ENCODE measurements around the gene LPAR3. TPM values are rescaled to one million over a fixed set of nuclear protein-coding genes. Genes with fewer than 3 reads are reported as not detected.

Gene LPAR3
- total RNA-seq, 1 donor from 2014 or later, result 20.8 TPM

DNA sequence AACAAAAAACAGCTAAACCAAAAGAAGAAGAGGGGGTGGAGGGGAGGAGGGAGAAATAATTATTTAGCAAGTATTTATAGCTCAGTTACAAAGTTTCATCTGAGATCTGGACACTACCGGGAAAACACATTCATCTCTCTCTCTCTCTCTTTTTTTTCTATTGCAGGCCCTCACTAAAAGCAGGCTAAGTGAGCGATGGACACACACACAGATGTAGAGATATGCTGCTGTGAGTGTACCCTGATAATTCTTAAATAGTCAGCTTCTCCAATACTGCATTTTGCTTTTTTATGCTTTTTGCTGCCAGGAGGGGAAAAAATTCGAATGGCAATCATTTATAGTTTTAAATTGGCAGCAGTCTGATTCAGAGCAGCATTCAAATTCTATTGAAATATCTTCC, 65.0 kb downstream of the LPAR3 start:
- DNase-seq (ENCODE audit: low spot score), result no peak

DNA sequence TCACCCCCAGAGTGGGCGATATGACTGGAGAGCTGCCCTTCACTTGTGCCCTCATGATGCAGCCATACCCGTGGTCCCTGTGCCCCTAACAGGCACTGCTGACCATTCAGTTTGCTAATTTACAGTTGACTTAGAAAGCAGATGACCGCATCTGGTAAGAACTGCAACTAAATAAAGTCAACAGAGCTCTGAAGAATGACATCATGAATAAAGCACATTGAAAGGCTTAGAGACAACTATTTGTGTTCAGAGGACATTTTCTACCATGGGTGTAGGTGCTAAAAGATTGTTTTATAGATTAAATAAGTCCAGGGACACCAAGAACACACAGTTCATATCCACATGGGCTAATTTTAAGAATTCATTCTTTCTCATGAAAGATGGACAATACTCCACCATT, 65.5 kb downstream of the LPAR3 start:
- no peak for DNase-seq (ENCODE audit: low spot score)

DNA sequence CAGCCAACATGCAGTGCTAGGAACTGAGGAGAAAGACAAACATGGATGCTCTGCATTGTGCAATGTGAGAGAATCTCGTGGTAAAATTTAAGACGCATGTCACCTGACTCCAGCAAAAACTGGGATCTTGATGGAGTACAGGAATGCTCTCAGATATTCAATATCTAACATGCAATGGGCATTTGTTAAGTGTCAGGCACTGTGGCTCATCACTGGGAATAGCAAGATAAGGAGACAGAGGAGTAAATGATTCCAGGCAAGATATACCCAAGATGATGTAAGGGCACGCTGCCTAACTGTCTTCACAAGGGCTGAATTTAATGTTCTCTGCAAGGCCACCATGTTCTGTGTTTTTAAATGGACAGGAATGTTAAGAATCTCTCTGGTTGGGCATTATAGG, 67.8 kb downstream of the LPAR3 start:
- DNase-seq (ENCODE audit: low spot score), result no peak

DNA sequence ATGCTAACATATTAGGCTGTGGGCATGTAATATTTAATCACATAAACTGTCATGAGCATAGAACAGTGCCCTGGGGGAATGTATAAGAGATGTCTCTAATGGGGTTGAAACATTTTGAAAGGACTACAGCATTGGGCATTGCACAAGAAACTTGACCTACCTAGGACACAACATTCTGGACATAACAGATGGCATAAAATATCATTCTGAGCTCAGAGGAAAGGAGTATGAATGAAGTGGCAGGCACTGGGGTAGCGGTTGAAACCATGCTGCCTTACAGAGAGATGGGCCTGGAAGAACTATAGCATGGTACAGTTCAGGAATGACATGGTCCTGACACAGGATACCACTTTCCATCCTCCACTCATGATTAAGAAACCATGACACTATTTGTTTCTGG, 69.0 kb downstream of the LPAR3 start:
- DNase-seq (ENCODE audit: low spot score), result no peak

DNA sequence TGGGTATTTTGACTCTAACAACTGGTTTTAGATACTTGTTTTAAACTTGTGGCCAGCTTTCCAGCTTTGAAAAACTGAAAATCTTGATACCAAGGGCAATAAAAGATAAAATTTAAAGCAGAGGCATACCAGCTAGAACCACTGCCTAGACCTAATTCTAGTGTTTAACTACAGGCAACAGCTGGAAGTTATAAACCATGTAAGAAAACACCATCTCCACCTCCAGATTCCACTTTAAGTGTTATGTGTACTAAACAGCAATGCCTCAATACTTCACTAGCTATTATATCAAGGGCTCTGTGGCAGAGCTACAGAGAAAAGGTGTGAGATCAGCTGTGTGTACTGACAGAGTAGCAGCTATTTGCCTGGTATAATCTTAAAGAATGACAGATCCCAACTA, 69.5 kb downstream of the LPAR3 start:
- no peak for DNase-seq (ENCODE audit: low spot score)

DNA sequence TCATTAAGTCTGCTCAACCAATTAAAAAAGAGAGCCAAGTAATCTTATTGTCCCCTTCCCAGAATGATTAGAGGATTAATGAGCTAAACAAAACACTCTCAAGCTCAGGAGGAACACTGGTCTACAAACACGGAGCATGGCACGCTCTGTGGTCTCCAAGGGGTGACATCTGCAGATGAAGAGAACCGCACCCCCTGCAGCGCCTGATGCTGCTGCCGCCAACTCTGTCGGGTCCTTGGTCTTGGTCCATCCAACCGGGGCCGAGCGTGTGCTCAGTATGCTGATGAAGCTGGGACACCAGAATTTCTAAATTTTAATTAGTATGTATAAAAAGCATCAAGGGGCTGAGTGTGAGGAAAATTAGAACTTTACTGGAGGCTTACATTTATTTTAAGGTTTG, 82.7 kb downstream of the LPAR3 start:
- DNase-seq (ENCODE audit: low spot score), result no peak

DNA sequence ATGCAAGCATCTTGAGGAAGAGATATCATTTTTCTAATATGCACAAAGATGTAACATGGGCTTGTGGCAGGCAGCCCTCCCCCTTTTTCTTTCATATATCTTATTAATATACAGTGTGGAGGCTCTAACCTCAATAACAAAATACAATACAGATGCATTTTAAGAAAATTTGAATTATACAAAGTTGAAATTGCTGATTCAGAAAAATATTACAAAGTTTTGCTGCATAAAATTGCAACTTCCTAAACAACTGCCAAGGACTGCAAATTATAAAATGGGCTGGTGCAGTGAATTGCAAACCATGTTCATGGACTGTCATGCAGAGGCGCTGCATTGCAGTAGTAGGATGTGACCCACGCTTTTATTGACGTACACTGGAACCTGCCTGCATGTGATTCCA, 84.0 kb downstream of the LPAR3 start:
- no peak for DNase-seq (ENCODE audit: low spot score)

DNA sequence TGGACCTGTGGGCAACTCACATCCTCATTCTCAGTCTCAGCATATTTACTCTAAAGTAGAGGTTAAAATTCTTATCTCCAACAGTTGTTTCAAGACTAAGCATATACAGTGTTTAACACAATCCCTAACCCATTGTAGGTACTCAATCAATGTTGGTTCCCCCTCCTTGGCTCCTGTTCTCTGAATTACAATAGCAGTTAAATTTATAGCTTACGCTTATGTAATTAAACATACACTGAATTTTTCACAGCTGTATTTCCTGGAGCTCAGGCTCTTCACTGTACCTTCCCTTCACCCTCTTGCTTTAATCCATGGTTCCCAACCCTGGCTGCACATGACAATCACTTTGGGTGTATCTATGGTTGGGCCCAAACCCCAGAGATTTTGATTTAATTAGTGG, 89.4 kb downstream of the LPAR3 start:
- no peak for DNase-seq (ENCODE audit: low spot score)

DNA sequence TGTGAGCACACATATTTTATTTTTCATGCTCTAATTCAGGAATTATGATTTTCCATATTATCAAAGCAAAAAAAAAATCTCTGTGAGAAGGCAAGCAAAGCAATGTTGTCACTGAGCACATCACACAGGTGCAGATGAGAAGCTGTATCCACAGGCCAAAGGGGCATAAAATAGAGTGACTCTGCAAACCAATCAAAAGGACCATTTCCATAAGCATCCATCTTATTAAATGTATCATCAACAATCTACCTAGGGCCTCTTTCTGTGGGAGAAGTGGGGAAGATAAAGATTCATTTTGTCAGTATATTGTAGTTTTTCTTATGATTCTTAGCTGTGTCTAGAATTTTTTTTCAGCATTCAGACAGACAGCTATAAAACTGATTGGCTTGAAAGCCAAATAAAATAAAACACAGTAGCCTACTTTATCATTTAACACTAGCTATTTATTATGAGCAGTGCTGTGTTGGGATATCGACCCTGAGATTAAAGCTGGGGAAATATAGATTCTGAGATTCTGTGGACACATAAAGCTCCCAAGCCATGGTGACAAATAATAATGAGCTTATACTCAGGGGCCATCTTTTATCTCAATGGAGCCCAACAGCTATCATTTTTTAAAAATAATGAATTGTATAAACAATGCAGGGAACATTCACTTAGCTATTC, 90.3 kb downstream of the LPAR3 start:
- DNase-seq (ENCODE audit: low spot score), result no peak

DNA sequence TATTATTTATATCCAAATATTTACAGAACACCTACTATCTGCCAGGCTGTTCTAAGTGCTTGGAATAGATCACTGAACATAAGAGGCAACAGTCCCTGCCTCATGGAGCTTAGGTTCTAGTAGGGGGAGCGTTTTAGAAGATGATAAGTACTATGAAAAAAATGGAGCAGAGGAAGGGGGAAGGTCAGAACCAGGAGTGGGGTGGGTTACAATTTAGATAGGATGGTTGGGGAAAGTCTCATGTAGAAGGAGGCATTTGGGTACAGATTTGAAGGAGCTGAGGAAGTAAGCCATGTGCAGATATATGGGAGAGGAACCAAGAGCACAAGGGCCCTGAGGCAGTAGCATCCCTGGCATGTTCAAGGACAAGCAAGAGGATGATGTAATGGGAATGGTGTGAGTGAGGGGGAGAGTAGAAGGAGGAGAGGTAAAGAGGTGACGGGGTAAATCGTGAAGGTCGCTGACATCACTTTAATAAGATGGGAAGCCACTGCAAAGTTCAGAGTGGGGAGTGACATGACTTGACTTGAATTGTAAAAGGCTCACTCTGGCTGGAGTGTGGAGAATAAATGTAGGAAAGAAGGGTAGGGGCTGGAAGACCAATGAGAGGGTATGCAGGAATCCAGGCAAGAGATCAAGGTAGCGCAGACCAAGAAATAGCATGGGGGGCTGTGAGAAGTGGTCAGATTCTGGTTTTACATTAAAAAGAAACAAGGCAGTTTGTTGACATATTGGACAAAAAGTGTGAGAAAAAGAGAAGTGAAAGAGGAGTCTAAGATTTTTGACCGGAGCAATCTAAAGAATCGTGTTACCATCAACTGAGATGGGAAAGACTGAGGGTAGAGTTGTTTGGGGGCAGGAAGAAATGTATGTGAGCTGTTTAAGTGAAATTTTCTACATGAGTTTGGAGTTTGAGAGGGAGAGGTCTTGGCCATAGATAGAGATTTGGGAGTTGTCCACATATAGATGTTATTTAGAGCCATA, 92.6 kb downstream of the LPAR3 start:
- DNase-seq (ENCODE audit: low spot score), result no peak

DNA sequence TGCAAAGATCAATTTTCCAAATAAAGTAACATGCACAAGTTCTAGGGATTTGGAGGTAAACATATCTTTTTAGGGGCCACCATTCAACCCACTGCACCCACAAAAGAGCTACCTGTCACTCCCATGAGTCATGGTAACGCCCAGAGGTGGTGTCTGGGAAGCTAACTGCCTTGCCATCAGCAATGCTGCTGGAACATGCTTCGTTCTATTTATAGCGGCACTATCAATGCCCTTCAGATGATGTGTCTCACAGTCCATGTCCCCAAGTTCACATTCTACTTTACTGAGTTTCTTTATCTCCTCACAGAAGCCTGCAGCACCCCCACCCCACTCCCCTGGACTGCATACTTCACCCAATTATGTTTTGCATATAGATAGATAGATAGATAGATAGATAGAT, 95.4 kb downstream of the LPAR3 start:
- no peak for DNase-seq (ENCODE audit: low spot score)

DNA sequence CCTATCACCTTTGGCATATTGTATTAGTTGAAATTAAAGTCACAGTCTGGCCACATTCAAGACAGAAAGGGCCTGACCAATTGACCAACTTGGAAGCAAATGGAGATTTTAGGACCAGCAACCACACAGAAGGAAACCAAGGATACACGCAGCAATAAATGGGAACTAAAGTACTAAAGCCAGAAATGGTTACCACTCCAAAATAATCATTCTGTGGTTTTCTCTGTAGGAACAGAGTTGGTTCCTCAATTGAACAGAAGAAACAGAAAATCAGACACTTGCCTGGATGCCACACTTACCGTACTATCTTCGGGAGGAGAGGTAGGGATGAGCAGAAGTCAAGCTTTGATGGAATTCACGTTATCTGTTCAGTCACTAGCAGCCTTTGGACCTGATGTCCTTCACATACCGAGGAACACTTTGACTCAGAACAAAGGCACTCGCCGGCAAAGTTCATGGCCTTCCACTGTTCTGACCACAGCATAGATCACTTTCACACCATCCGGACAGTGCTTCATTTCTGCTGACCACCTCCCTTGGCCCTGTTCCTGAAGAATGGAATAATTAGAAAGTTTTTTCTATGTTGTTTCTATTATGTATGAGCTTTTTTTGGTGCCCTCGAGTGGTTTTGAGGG, 96.9 kb downstream of the LPAR3 start:
- no peak for DNase-seq (ENCODE audit: low spot score)

DNA sequence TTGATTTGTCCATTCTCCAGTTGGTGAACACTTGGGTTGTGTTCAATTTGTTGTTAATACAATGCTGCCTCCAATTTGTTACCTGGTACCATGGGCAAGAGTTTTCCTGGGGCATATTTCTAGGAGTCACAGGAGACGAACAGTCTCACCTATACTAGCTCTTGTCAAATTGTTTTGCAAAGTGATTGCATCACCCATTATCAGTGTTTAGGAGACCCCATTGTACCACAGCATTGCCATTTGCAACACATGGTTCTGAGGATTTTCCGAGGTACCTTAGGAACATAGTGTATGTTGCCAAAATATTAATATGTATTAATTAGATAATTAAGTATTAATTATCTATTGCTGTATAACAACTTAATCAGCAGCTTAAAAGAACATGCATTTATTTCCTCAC, 97.8 kb downstream of the LPAR3 start:
- no peak for DNase-seq (ENCODE audit: low spot score)

DNA sequence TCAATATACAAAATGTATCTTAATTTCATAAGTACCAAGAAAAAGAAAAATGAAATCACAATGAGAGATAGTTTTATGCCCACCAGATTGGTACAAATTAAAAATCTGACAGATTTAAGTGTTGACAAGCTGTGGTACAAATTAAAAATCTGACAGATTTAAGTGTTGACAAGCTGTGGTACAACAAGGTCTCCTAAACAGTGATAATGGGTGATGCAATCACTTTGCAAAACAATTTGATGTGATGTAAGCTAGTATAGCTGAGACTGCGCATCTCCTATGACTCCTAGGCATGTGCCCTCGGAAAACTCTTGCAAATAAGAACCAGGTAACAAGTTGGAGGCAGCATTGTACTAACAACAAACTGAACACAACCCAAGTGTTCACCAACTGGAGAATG, 100.6 kb downstream of the LPAR3 start:
- no peak for DNase-seq (ENCODE audit: low spot score)

DNA sequence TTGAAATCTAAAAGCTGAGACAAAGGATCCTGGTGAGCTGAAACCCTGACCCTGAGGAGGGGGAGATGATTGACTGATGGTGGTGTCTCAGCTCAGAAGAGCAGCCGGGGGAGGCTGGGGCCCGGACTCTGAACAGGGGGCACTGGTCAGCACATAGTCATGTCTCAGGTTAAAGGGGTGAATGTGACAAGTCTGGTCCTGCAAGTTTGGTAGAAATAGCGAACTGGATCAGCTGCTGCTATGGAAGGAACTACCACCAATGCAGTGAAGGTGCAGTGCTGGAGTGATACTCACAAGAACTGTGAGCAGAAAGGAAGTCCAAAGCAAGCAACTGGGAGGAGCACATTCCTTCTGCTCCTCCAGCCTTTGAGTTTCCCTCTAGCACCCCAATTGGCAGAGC, 104.0 kb downstream of the LPAR3 start:
- DNase-seq (ENCODE audit: low spot score), result no peak

DNA sequence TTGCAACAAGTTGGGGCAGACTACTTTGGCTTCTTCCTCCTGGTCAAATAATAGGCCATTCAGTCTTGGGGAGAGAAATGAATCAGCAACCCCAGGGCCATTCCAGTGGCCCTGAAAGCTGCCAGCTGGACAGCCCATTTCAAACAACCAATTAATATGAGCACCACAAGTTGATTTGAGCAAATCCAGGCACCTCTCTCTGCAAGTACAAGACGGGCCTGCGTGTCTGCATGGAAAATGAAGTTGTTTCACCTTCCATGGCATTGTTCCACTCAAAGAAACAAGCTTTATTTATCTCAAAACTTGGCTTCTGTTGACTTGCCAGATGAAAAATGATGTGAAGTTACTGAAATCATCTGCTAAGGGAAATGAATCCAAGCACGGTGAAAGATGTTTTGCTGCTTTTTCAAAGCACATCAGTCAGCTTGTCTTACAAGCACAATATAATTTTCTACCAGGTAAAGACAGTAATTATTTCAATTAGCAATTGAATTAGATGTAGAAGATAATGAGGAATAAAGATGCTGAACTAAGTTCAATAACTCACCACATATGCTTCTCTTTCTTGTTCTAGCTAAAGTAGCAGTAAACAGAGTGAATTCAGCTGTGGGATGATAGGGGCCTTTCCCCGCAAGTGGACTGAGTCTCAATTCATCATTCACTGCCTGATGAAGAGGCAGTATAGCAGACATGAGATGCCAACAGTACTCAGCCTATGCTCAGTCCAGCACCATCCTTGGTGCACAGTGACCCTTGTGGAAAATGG, 107.6 kb downstream of the LPAR3 start:
- no peak for DNase-seq (ENCODE audit: low spot score)

DNA sequence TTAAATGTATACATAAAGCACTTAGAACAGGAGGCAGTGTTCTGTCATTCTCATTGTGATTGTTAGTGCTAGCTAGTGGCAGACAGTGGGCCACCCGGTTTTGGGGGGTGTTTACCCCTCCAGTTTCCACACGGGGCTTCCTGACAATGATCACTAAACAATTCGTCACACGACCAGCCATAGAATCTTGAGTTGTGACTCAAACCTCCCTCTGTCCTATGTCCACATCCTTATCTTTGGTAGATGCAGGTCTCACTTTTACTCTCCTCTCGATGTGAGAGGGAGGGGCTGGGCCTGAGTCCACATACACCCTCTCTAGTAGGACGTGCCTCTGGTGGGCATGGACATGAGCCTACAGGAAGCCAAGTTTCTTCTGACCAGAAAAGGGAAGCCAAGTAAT, 110.1 kb downstream of the LPAR3 start:
- no peak for DNase-seq (ENCODE audit: low spot score)

DNA sequence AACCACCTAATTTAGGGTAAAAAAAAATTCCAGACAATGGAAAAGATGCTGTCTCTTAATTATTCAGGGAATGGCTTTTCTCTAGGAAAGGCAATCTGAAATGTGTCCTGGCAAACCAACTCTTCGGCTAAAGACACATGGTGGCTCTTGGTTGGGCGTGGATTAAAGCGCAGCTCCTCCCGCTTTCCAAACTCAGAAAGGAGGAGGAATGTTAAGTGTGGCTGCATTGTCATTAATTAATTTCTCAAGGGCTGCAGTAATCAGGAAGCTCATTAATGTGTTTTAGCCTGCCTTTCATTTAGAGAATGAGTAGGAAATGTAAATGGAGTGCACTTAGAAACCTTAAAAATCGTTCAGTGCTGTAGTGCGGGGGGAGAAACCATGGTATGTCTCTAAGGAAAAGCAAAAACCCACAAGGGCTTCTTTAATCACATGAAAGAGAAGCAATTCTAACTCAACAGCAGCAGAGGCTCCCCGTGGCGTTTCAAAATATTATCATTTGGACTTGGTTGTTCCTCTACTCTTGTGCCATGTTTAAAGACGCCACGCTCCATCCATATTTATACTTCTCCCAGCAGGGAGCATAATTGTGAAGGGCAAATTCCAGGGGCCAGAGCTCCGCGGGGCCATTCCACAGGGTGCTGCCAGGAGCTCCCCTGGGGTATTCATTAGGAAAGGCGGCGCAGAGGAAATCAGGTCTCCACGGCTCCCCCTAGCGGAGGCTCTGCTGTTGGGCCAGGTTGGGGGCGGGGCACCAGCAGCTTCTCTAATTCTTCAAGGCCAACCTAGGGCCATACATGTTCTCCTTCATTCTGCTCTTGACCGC, 110.8 kb downstream of the LPAR3 start:
- peak; percentile 54 for DNase-seq (ENCODE audit: low spot score)

DNA sequence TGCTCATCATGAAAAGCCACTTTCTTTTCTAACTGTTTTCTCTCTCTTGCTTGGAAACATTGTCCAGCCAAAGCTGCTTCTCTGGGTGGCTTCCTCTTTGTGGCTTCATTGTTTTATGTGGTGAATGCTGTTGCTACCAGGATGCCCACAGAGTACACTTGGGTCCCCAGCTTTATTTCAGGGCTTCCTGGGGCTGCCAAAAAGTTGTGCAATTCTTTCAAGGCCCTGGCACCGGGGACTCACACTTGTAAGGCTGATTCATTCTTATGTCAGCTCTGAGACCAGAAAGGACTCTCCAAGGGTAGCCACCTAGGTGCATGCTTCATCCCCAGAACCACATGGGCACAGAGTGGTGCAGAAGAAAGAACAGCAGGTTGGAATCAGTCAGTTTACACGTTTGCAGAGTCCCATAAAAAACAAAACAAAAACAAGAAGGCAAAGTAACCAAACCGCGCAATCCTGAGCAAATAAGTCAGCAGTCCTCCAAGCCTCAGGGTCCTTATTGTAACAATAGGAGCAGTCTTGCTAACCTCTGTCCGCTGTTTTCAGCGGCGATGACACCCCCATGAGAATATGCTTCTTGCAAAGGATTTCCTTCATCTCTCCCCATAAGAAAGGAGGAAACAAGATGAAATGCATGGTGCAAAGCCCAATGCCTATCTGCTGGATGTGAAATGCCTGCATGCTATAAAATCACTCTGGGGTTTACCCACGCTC, 112.8 kb downstream of the LPAR3 start:
- no peak for DNase-seq (ENCODE audit: low spot score)

DNA sequence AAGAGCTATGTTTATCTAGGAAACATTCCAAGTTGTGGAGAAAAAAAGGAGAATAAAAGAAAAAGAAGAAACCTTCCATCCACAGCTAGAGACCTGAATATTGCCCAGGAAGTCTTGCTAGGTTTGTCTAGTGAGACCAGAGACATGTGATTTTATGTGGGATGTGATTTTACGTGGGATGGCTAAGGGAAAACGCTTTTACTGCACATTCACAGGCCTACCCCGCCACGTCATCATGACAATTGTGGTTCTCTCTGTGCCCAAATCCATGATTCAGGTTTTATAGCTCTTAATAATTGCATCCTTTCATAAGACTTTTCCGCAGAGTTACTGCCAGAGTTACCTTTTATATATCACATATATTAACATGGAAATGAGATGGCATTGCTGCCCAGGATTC, 116.4 kb downstream of the LPAR3 start:
- DNase-seq (ENCODE audit: low spot score), result no peak

DNA sequence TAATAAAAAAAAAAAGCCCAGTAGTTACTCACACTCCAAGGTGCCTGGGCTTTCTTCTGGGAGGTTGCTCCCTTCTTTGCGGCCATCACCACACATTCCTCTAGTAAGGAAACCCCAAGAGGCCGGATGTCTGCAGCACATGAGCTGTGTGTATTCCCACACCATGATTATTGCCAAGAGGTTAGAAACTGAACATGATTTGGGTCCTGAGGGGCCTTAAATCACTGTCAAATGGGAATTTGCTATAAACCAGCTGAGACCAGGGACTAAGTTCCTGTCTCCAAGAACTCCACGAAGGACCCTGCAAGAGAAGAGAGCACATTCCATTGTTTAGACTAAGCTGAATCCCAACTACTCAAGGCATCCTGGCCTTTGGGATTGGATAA, 117.5 kb downstream of the LPAR3 start:
- DNase-seq (ENCODE audit: low spot score), result no peak

Data from ureter (tissue), 1 donor.